Keratinocyte (primary cell): ENCODE data around the gene SWAP70. TPM values are rescaled to one million over a fixed set of nuclear protein-coding genes. Genes with fewer than 3 reads are reported as not detected.

Experiments
- DNase-seq: peaks from one replicate; pipeline ENCODE4 v3.0.0-alpha.2; 2011; ENCODE audit warnings: low read depth, missing footprints, low spot score
- FAIRE-seq: peaks from 2 replicates; lab custom pipeline; 2011; peaks lifted over from hg19 to GRCh38; lab: Jason Lieb, UNC
- H2AFZ ChIP-seq: 2 replicates; pipeline ENCODE4 v1.6.0; 2012; ENCODE audit warnings: low read length, control low read depth, inconsistent platforms; ENCODE audit not compliant: control insufficient read depth
- H3K27ac ChIP-seq: 2 replicates; pipeline ENCODE4 v1.5.1; 2011; ENCODE audit warnings: low read length; ENCODE audit not compliant: control insufficient read depth, insufficient read depth
- H3K27me3 ChIP-seq: 3 replicates; pipeline ENCODE4 v1.6.0; 2011; ENCODE audit warnings: low read length; ENCODE audit not compliant: control insufficient read depth, insufficient read depth; ENCODE audit errors: extremely low read depth
- H3K36me3 ChIP-seq, 2 experiments: 2 replicates in 1 of 2; 3 replicates in 1 of 2; pipeline ENCODE4 v1.5.1; 2011; ENCODE audit warnings: low read length in 2 of 2, mild to moderate bottlenecking in 1 of 2; ENCODE audit not compliant: control insufficient read depth in 2 of 2, insufficient read depth in 2 of 2; ENCODE audit errors: extremely low read depth in 1 of 2
- H3K4me1 ChIP-seq: 3 replicates; pipeline ENCODE4 v1.5.1; 2011; ENCODE audit warnings: low read length; ENCODE audit not compliant: control insufficient read depth, insufficient read depth; ENCODE audit errors: extremely low read depth
- H3K4me2 ChIP-seq: 3 replicates; pipeline ENCODE4 v1.6.0; 2011; ENCODE audit warnings: low read depth, low read length; ENCODE audit not compliant: control insufficient read depth, insufficient read depth; ENCODE audit errors: extremely low read depth
- H3K4me3 ChIP-seq, 3 experiments: fragments of 200-600 bp in 1 of 3; sonication (generic) in 1 of 3; 2 replicates in 2 of 3; 3 replicates in 1 of 3; pipeline ENCODE4 v1.5.1; 2011 to 2016; ENCODE audit warnings: low read length in 3 of 3, mild to moderate bottlenecking in 3 of 3, control low read depth in 2 of 3, inconsistent platforms in 1 of 3, low read depth in 1 of 3, mixed read lengths in 1 of 3, mixed run types in 1 of 3, moderate library complexity in 1 of 3; ENCODE audit not compliant: control insufficient read depth in 2 of 3, insufficient read depth in 2 of 3; ENCODE audit errors: extremely low read depth in 1 of 3
- H3K79me2 ChIP-seq: 2 replicates; pipeline ENCODE4 v1.6.0; 2012; ENCODE audit warnings: low read length; ENCODE audit not compliant: control insufficient read depth, insufficient read depth
- H3K9ac ChIP-seq: 3 replicates; pipeline ENCODE4 v1.6.0; 2011; ENCODE audit warnings: low read length; ENCODE audit not compliant: control insufficient read depth, insufficient read depth; ENCODE audit errors: extremely low read depth
- H3K9me1 ChIP-seq: 3 replicates; pipeline ENCODE4 v1.6.0; 2011; ENCODE audit warnings: low read length; ENCODE audit not compliant: control insufficient read depth, insufficient read depth; ENCODE audit errors: extremely low read depth
- H3K9me3 ChIP-seq: 2 replicates; pipeline ENCODE4 v1.5.1; 2012; ENCODE audit warnings: low read depth, low read length; ENCODE audit not compliant: control insufficient read depth
- H4K20me1 ChIP-seq: 3 replicates; pipeline ENCODE4 v1.6.0; 2011; ENCODE audit warnings: low read length; ENCODE audit not compliant: control insufficient read depth, insufficient read depth; ENCODE audit errors: extremely low read depth
- CTCF ChIP-seq, 3 experiments: IDR thresholded peaks in 1 of 3; conservative IDR thresholded peaks in 1 of 3; optimal IDR thresholded peaks in 1 of 3; 2 replicates in 2 of 3; 3 replicates in 1 of 3; pipeline versions ENCODE3 to v1.5.1; 2011; ENCODE audit warnings: low read length in 3 of 3, mild to moderate bottlenecking in 3 of 3, moderate library complexity in 2 of 3, control low read depth in 1 of 3, inconsistent platforms in 1 of 3; ENCODE audit not compliant: insufficient read depth in 2 of 3; ENCODE audit errors: extremely low read depth in 1 of 3
- EZH2 ChIP-seq: IDR thresholded peaks from one replicate; pipeline ENCODE4 v1.6.1; 2012; ENCODE audit warnings: inconsistent platforms, mild to moderate bottlenecking, low read length, moderate library complexity
- dilution Hi-C: fragments of 300-500 bp; cut with MboI; formaldehyde crosslinking; loops from one replicate; pipeline ENCODE4 v1.7.0; 2020; ENCODE audit warnings: low sequenced_read_pairs; ENCODE audit not compliant: extremely low pct_ligation_motif_present
- polyA plus RNA-seq, 5 experiments: library from polyadenylated mRNA; depleted of rRNA in 3 of 5; stranded (reverse) in 3 of 5; stranded (forward) in 1 of 5; unstranded in 1 of 5; fragments of >200 nt; gene quantifications; 1 replicate in 1 of 5; 2 replicates in 3 of 5; 3 replicates in 1 of 5; pipeline versions ENCODE4 v1.2.1 to v1.2.3, GENCODE V29; 2011 to 2012; ENCODE audit warnings: missing spikeins in 2 of 5, low read depth in 1 of 5, low replicate concordance in 1 of 5

Gene SWAP70
- polyA plus RNA-seq, 1 donor (not counting 4 experiments of a cell fraction or from before 2014, with no cell fraction given): 28.5 TPM

DNA sequence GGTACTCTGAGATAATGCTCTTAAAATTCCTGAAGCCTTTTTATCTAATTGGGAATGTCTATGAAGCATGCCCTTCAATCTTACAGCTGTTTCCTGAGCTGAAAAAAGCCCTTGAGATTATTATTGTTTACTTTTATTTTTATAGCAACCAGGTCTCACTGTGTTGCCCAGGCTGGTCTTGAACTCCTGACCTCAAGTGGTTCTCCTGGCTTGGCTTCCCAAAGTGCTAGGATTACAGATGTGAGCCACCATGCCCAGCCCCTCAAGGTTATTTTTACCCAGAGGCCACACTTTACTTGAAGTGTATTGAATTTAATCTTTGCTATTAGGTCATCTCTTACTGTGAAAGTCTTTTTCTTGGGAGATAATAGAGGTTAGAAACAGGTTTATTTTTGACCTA lies 7.0 kb upstream of the SWAP70 start:
- no peaks in the 10 kb centered on the region for H3K9me3 ChIP-seq
- FAIRE-seq (no peak), DNase-seq (no peak)
- TF ChIP-seq EZH2 (no peak), CTCF (optimal IDR thresholded peaks at IDR 0.05 in 1 of 3, IDR thresholded peaks at IDR 0.05 in 1 of 3, conservative IDR thresholded peaks at IDR 0.05 in 1 of 3; ENCODE audit: extremely low read depth in 1 of 3, insufficient read depth in 2 of 3, low read length in 3 of 3) (no peak)
- no peaks in the 10 kb centered on the region for H3K27me3 ChIP-seq
- H3K27ac ChIP-seq: no peak overlapping the region
- no peak overlapping the region for H2AFZ ChIP-seq
- dilution Hi-C loops: no loop called here
- H3K79me2 ChIP-seq: no peaks in the 10 kb centered on the region
- no peak overlapping the region for H3K4me2 ChIP-seq
- no peaks in the 10 kb centered on the region for H3K4me1 ChIP-seq
- no peak overlapping the region for H3K4me3 ChIP-seq
- H3K9ac ChIP-seq: no peak overlapping the region
- no peaks in the 10 kb centered on the region for H3K36me3 ChIP-seq
- H4K20me1 ChIP-seq: no peaks in the 10 kb centered on the region
- no peaks in the 10 kb centered on the region for H3K9me1 ChIP-seq

- no peak overlapping the region for H3K27ac ChIP-seq
- no peaks in the 10 kb centered on the region for H4K20me1 ChIP-seq
- no peaks in the 10 kb centered on the region for H3K27me3 ChIP-seq
- no peaks in the 10 kb centered on the region for H3K79me2 ChIP-seq
- FAIRE-seq: no peak
- H3K4me2 ChIP-seq: no peak overlapping the region
- dilution Hi-C loops: no loop called here
- H3K9ac ChIP-seq: no peak overlapping the region
- no peak for DNase-seq
- H2AFZ ChIP-seq: no peak overlapping the region
- H3K9me1 ChIP-seq: no peaks in the 10 kb centered on the region
- no peaks in the 10 kb centered on the region for H3K9me3 ChIP-seq
- TF ChIP-seq CTCF (optimal IDR thresholded peaks at IDR 0.05 in 1 of 3, IDR thresholded peaks at IDR 0.05 in 1 of 3, conservative IDR thresholded peaks at IDR 0.05 in 1 of 3; ENCODE audit: extremely low read depth in 1 of 3, insufficient read depth in 2 of 3, low read length in 3 of 3) (no peak), EZH2 (no peak)
- H3K4me1 ChIP-seq: no peaks in the 10 kb centered on the region
- H3K4me3 ChIP-seq: no peak overlapping the region
- no peaks in the 10 kb centered on the region for H3K36me3 ChIP-seq
Measured at GRCh38 chr11:9657531-9657930, 6.3 kb upstream of the SWAP70 start.
